ENCODE results near the gene LIPE.
A peak's percentile ranks its signal among the peaks of the same experiment; 100 is the strongest.

The LIPE gene

DNA sequence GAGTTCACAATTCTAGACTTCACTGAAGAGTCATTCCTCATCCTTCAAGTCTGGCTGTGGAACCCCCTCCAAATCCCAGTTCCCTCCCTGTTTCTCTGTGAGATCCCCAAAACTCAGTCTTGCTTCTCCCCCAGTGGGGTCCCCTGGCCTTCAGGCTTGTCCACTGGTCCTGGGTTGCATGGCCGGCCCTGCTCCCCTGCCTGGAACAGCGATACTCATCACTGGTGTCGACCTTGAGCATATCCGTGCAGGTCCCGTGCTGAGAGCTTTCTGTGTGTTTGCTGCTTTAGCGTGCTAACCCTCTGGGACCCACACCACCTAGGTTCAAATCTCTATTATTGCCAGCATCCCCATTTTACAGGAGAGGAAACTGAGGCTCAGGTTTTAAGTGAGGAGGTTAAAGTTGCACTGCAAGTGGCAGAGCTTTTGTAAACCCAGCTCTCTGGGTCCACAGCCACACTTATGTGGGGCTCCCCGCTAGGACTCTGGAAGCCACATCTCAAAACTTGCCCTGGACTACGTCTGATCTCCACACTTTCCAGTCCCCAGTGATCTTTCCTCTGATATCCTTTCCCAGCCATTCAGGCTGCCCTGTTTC, 15.5 kb downstream of the LIPE start:
- no peak for DNase-seq (ENCODE audit: low read depth in 2 of 2)

DNA sequence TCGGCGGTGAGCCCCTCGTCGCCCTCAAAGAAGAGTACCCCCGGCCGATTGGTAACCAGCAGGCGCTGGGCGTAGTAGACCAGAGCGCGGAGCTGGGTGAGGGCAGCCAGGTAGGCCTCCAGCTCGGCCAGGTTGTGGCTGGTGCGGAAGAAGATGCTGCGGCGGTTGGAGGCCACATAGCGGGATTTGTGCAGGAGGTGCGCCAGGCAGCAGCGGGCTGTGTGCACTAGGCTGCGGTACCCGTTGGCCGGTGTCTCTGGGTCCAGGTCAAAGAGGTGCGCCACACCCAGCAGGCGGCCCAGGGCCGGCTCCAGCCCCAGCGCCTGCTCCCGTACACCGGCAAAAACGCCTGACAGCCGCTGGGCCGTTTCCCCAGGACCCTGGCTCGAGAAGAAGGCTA, 16.8 kb downstream of the LIPE start:
- no peak for DNase-seq (ENCODE audit: low read depth in 2 of 2)

DNA sequence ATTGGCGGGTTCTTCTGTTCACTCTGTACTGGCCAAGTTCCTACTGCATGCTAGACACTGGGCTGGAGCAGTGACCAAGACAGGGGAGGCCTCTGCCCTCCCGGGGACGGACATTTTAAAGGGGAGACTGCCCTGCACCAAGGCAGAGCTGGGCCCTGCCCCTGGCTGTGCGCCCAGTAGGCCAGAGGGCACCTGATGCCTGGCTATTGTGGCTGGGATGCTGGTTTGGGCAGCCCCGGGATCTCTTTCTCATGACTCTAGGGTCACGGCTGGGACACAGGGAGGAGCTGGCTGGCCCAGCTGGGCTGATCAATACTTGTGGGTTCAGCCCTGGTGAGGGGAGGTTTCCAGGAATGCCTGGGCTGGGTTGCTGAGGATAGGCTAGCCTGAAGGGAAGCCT, 17.7 kb downstream of the LIPE start:
- no peak for DNase-seq (ENCODE audit: low read depth in 2 of 2)

DNA sequence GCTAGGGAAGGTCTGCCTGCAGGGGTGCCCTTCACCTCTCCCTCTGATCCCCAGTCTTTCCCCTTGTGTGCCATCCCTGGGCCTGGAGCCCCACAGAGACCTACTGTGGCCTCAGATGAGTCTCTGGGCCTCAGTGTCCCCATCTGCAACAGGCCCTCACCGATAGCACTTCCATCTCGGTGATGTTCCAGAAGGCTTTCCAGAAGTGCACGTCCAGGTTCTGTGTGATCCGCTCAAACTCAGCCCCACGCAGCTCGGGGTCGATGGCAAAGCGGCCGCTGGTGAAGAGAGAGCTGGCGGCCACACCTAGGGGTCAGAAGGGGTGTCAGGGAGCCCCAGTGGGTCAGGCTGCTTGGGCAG, 19.4 kb downstream of the LIPE start:
- DNase-seq (ENCODE audit: low read depth in 2 of 2): no peak

DNA sequence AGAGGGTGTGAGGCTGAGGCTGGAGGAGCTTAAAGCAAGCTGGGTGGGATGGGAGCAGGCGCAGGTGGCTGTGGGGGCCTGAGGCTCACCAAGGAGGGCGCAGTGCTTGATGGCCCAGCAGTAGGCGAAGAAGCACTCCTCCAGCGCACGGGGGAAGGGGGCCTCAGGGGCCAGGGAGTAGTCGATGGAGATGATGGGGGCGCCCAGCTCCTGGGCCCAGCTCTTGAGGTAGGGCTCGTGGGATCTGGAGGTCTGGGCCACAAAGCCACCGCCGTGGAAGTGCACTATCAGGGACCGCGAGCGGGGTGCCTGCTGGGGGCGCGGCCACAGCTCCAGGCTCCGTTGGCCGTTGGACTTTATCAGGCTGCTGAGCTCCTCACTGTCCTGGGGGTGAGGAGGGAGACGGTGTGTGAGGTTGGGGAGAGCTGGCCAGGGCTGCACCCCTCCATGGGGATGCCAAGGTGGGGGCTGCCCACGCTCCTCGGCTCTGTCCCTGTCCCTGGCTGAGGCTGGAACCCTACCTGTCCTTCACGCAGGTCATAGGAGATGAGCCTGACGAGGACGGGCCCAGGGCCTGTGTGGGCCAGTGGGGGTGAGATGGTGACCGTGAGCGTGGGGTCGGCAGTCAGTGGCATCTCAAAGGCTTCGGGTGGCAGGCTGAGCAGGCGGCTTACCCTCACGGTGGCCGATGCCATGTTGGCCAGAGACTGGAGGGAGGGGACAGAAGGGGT, 19.9 kb downstream of the LIPE start:
- DNase-seq (ENCODE audit: low read depth in 2 of 2): no peak

DNA sequence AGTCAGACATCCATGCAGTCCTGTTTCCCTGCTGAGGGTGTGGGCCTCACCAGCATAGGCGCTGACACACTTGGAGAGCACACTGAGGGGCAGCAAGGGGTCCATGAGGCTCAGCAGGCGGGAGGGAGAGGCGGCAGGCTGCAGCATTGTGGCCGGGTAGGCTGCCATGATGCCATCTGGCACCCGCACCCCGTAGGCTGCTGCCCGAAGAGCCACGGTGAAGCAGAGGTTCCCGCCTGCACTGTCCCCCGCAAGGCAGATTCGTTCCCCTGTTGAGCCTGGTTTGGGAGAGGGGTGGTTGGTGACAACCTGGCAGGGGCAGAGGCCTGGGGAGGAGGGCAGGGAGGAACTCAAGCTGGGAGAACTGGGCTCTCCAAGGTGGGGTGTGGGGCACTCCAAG, 21.1 kb downstream of the LIPE start:
- no peak for DNase-seq (ENCODE audit: low read depth in 2 of 2)

DNA sequence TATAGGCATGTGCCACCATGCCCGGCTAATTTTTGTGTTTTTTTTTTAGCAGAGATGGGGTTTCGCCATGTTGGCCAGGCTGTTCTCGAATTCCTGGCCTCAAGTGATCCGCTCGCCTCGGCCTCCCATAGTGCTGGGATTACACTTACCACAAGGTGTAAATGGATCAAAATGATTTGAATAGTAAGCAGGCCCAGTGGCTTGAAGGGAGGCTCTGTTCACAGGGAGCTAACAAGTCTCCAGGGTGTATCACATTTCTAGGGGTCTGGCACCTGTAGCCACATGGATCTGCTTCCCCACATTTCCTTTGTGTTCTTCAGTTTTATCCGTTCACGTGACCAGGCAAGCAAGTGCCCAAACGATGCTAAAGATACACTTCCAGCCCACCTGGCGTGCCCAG, 23.6 kb downstream of the LIPE start:
- no peak for DNase-seq (ENCODE audit: low read depth in 2 of 2)

DNA sequence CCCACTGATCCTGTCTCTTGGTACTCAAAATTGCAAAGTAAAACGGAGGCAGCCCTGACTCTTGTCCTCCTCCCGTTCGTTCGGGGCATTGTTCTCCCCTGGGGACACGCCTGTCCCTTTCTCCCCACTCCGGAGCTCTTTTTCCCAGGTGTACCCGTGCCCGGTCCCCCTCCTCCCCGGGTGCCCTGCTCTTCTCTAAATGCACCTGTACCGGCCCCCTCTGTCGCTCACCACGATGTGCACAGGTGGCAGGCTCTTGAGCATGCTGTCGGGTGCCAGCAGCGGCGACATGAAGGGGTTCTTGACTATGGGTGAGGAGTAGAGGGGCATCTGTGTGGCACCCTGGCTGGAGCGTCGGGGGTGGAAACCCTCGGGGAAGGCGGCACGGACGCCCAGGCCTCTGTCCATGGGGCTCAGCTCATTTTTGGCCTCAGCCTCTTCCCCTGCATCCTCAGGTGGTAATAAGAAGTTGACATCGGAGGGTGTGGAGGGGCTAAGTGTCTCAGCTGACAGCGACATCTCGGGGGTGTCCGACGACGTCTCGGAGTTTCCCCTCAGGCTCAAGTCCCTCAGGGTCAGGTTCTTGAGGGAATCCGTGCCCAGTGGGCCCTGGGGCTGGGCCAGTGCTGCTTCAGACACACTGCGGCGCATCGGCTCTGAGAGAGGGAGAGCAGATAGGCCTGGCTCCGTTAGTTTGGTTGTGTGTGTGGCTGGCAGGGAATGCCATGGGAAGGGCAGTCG, 24.6 kb downstream of the LIPE start:
- DNase-seq (ENCODE audit: low read depth in 2 of 2): no peak

DNA sequence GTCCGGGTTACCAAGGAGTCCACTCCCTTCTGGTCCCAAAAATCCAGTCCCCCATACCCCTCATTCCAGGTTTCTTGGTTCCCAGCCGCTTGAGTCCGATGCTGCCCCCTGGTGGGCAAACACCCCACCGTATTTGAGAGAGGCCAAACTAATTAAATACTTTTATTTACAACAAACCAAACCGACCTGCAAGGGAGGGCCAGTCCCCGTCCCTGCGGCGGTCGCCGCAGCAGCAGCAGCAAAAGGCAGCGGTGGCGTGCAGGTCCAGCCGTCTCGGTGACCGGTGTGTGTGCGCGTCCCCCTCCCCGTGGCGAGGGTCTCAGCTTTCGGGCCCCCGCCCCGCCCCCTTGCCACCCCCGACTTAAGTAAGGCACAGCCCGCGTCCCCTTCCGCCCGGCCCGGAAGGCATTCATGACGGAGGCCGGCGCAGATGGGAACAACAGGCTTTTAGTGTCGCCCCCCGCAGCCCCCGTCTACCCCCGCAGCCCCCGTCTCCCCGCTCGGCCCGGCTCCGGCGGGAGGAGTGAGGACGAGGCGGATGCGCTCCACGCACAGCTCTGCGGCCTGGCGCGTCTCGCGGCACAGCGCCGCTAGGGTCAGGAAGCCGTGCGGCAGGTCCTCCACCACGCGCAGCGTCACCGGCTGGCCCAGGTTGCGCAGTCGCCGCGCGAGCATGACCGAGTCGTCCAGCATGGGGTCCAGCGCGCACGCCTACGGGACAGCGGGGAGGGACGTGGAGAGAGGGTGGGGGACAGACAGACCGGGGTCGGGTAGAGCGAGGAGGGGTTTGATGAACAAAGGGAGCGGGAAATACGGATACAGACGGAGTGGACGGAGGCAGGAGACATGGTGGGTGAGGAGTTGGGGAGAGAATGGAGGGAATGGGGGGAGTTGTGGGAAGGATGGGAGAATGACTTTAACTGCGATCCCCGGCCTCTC, 25.6 kb downstream of the LIPE start:
- DNase-seq (ENCODE audit: low read depth in 2 of 2): peak; percentile 60 to 67

DNA sequence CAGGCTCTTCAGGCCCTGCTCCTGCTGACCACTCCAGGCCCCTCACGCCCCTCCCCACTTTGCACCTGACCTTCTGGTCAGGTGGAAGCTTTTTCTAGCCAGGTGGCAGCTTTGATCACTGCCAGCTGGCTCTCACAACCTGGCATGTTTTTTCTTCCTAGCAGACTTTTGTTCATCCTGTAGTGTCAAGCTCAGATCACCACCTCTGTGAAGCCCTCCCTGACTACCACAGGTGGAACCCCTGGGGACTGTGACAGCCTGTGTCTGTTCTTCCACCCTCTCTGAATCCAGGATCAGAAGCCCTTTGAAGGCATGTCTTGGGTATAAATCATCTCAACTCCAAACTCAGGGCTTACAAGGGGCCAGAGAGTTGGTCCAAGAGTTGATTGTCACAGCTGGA, 26.8 kb downstream of the LIPE start:
- DNase-seq (ENCODE audit: low read depth in 2 of 2): no peak

DNA sequence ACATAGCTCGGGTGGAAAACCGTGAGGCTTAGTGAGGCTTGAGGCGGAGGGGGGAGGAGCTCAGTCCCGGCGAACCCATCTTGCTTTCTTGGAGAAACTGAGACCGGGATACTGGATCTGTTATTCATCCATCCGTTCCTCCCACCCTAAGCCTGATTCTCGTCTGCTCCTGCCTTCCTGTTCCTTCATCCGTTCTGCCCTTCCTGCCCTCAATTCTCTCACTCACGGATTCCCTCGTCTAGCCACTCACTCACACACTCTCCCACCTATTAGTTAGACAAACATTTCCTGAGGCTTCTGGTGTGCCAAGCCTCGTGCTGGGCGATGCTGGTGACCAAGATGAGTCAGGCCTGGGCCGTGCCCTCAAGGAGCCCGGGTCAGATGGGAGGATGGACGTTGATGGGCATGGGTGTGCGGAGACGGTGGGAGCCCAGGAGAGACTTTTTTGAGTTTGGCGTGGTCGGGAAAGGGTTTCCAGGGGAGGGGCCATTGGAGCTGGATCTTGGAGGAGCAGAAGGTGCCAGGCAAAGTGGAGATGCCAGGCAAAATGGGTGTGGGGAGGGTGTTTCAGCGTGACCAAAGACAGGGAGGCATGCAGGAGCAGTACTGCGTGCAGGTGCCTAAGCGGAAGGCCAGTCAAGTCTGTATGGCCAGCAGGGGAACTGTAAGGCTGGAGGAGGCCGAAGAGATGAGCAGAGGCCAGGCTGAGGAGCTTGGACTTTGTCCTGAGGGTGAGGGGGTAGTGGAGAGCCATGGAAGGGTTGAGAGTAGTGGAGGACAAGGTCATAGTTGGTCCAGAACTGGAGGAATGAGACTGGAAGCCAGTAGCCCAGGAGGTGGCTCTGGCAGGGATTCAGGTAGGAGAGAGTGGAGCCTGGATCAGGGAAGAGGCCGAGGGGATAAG, 29.7 kb downstream of the LIPE start:
- DNase-seq (ENCODE audit: low read depth in 2 of 2): no peak

DNA sequence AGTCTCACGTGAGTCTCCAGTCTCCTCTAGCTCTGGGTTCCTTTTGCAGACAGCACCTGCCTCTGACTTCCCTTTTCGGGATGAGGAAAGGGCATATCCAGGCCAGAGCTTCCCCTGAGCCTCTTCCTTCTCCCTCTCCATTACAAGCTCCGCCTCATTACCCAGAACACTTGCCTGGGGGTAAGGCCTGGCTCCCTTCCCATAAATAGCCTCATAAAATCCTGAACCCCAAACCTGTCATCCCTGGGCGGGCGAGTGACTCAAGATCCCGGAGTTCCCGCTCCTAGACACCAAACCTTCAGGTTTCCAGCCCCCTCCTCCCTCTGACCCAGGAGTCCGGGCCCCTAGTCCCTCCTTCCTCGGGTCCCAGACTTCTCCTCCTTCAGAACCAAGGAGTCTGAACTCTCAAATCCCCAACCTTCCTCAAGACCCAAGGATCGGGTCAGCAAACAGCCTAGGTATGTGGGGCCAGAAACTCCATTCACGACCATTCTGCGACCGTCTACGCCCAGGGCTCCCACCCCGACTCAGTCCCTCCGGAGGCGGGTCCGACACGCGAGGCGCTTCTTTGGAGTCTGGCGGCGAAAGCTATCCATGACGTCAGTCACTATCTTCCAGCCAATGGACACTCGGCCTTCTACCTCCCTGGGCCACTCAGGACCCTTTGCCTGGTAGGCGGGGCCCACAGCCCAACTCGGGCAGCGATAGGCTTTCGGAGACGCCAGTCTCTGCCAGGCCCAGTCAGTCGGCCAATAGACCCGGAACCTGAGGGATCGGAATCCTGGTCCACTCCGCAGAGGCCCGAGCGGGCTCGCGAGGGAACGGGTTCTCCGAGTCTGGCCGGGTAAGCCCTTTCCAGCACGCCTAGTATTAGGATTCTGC, 30.6 kb downstream of the LIPE start:
- DNase-seq (ENCODE audit: low read depth in 2 of 2): peak; percentile 93 to 97

DNA sequence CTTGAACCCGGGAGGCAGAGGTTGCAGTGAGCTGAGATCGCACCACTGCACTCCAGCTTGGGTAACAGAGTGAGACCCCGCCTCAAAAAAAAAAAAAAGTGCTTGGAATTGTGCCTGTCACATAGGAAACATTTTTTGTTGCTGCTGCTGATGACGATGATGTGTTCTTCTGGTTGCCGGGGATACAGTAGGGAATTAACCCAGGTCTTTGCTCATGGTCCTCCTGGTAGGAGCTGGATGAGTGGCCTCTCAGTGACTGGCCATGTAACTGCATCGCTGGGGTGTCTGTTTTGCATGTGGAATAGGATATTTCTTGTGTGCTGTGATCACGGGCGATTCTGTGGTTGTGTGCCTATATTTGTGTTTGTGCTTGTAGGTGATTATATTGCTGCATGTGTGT, 32.4 kb downstream of the LIPE start:
- DNase-seq (ENCODE audit: low read depth in 2 of 2): no peak

DNA sequence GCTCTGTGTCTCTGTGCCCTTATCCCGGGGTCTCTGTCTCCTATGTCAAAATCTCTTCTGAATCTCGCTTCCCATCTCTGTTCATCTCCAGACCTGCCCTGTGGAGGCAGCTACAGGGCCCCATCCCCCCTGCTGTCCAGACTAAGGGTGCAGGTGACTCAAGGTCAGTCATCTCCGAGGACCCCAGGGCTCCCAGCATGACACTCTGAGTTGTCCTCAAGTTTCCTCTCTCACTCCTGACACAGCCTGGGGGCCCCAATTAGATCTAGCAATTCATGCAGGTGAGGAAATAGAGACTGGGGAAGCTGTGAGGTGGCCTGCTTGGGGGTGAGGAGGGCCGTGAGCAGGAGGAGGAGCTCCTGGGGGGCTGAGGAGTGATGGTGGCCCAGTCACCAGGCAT, 35.0 kb downstream of the LIPE start:
- no peak for DNase-seq (ENCODE audit: low read depth in 2 of 2)

DNA sequence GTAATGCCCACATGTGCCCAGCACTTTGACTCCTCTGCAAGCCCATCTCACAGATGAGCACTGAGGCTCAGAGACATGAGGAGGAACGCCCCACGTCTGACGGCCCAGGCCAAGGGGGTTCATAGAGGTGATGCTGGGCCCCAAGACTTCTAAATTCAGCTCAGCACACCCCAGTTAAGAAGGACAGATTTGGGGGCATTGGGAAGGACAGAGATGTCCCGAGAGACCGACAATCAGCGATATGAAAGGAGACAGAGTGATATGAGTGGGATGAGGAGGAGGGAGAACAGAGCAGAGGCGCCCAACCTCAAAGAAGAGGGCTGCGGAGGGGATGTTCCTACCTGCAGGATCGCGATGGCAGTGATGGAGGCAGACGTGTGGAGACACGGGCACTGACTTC, 37.3 kb downstream of the LIPE start, which contains the start of gene CNFN:
CNFN (minus strand) TSS at position 399 of the 400 bp plus-strand sequence. CDS start 1,260 bp downstream, outside the sequence.
- no peak for DNase-seq (ENCODE audit: low read depth in 2 of 2)

DNA sequence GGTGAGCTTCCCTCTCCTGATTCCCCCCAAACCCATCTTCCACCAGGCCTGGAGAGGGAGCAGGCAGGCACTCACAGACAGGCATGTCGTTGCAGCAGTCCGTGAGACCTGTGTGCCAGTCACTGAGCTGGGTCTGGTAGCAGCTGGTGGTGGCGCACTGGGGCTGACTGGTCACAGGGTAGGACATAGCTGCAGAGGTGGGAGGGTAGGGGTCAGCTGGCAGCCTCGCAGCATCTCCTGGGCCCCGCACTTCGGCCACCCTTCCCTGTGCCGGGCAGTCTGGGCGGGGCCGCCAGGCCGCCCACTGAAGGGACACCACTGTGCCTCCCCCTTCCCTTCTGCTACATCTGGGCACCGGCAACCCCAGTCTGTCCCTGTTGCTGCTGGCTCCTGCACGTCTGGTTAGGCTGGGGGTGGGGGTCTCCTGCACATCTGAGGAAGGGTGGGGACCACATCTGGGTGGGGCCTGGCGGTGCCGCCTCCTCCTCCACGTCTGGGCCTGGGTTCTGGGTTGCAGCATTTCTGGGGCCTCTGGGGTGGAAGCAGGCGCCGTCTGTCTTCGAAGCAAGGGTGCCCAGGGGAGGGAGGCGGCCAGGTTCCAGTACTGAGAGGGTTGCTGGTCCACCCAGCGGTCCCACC, 38.2 kb downstream of the LIPE start:
- DNase-seq (ENCODE audit: low read depth in 2 of 2): no peak

DNA sequence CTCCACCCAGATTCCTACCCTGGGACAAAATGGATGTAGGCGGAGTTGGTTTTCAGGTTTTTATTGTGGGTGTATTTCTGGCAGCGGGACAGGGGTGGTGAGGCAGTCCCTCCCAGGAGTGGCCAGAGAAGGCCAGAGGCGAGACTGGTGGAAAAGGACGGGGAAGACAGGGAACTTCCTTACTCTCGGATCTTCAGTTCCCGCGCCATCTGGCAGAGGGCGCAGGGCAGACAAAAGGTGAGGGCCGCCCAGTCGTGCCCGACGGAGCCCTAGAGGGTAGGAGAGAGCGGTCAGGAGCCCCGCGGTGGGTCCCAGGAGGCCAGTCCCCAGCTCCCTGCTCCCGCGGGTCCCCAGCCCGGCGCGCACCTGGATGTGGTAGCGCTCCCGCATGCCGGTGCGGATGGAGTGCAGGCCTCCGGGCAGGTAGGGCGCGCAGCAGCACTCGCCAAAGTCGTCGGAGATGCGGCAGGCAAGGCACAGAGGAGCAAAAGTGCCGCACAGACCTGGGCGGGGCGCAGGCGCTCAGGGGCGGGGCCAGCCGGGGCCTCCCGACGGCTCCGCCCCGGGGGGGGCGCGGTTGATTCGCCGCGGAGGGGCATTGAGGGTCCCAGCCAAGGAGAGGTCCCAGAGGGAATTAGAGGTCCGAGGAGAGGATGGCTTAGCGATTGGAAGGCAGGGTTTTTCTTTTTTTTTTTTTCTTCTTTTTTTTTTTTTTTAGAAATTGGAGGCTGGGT, 40.0 kb downstream of the LIPE start:
- DNase-seq (ENCODE audit: low read depth in 2 of 2): peak; percentile 53 to 56

DNA sequence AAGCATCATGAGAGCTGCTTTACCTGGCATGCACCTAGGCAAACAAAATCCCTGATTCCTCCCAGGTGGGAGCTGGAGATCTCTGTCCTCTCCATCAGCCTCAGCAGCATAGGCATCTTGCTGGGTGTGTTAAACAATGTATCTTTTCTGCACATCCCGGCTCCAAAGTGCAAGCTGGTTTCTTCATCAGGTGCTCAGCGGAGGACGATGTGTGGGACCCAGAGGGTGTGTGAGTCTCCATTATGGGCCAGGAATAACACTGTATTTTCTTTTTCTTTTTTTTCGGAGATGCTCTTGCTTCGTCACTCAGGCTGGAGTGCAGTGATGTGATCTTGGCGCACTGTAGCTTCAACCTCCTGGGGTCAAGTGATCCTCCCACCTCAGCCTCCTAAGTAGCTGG, 47.0 kb downstream of the LIPE start:
- no peak for DNase-seq (ENCODE audit: low read depth in 2 of 2)

All from stimulated activated CD8-positive, alpha-beta memory T cell treated with anti-CD3 and anti-CD28 coated beads, Interleukin-2, amount 100 ng/mL, for 48 hours (primary cell).